SIG-M5 (cell line): ENCODE data around the gene ELAVL2.
"Not testable (repeated sequence)": the region's sequence is repeated elsewhere in the genome, so short reads cannot be mapped to it uniquely, and the experiment has no call there.

Experiments
- DNase-seq: peaks from one replicate; lab custom pipeline; 2025; lab: John Stamatoyannopoulos, UW

Gene ELAVL2

DNA sequence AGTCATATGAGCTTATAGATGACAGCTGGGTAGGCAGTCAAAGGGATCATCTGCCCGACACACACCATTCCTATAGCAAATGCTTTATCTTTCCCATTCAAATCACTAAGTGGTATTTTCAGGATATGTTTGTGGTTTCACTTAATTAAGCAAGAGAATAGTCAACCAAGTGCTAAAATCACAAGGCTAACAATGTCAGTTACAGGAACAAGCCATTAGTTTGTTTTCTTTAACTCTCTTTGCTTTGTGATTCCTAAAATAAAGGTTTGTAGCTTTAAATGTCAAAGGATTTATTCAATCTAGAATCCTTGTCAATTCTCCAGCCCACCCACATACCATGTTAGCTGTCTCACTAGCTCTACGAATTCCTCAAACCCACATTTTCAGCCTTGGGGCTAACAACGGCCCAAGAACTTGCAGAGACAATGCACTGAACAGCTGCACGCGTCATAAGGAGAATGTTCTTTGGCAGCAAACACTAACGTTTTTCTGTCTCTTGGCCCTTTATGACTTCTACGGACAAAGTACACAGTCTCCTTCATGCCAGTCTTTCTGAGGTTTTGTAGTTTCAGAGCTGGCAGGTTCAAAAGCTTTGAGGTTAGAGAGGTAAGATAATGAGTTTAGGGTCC, 56.6 kb downstream of the ELAVL2 start:
- DNase-seq, result no peak

DNA sequence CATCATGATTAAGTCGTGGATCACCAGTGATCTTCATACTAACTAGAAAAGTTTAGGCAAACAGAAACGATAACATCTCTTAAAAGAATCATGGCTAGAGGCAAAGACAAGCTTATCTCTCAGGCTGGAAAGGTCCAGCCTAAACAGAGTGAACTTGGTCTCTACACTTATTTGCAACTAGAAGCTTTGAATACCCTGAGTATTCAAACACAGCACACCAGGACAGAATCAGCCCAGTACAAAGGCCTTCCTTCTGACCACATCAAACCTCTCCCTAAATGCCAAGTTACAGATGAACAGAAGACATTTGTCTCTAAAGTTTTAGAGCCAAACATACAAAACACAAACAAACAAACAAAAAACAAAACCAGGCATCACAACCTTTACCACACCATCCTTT, 57.2 kb downstream of the ELAVL2 start:
- DNase-seq, result no peak

DNA sequence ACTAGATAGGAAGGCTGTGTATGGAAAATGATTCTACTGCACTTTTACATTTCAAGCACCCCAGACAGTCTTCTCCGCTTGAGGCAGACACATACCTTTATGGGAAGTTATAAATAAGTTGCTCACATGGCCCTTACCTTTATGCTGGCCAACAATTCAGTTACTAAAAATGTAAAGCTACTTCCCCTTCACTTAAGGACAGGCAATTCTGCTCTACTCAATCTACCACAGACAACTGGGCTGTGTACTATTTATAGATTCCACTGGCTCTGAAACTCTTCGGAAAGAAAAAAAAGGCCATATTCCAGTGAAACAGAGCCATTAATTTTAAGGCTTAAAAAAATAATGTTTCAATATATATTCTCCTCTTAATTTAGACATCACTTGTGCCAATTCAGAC, 59.4 kb downstream of the ELAVL2 start:
- no peak for DNase-seq

DNA sequence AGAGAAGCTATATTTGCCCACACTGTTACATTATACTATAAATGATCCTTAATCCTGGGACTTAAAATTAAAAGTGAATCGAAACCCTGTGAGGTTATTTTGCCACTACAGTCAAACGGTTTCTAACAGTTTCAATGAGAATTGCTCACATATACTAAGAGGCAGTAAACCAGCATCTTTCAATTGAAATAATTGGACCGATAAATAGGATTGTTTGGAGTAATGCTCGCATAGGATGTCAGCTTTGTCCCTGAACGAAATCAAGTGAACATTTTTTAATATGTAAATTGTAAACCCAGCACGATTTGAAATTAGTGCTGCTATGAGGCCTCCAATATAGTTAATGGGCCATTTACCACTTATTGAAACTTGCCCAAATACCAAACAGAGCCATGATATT, 60.5 kb downstream of the ELAVL2 start:
- no peak for DNase-seq

DNA sequence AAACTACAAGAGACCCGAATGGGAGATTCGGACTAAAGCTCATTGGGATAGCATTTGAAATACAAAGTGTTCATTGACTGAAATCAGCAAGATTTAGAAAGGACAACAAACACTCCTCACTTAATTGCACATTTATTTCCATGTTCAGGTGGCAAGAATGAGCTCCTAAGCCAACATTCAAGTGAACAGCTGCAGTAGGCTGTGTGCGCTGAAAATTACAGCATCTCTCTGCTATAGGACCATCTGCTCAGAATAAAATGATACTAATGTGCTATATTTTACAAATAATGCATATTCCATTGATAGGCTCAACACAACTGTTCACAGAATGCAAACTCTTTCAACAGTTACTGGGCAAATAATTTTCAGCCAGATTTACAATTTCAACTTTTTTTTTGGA, 61.8 kb downstream of the ELAVL2 start:
- no peak for DNase-seq

DNA sequence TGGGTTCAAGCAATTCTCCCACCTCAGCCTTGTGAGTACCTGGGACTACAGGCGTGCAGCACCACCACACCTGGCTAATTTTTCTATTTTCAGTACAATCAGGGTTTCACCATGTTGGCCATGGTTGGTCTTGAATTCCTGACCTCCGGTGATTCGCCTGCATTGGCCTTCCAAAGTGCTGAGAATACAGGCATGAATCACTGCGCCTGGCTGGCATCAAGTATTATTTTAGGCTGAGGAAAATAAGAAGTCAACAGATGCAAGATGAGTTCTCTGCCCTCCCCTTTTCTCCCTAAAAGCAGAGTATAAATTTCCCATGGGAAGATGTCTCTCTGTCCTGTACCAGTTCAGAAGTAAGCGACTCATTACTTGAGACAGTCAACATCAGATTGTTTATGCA, 71.5 kb downstream of the ELAVL2 start:
- no peak for DNase-seq

DNA sequence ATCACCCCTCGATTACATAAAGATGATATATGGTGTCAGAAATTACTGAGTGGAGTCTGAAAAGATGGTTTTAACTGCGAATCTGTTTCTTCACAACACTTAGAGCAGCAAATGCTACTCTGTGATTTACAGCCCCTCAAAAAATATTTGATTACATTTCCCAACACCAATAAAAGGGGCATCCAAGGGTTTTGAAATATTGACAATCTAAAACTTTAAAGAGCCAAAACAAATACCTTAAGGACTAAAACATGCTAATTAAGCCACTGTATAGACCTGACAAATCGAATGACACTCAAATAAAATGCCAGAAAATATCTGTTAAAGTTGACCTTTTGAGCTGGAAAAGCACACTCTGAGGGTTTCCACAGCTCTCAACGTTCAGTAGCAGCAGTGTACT, 73.2 kb downstream of the ELAVL2 start:
- DNase-seq, result no peak

DNA sequence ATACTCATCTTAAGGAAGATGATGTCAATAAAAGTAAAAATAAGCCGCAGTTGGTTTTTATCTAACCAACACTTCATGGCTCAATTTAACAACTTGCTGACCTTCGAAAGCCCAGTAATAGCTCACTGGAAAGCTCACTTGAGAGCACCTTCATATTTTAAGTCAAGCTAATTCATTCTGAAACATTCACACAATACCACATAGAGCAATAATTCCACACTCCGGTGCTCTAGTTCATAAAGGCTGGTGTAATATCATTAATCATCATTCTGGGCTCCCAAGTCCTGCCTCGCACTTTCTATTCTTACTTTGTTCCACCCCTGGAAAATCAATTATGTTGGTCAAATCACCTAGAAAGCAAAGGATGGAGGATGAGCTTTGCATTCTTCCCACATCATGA, 74.4 kb downstream of the ELAVL2 start:
- DNase-seq, result no peak

DNA sequence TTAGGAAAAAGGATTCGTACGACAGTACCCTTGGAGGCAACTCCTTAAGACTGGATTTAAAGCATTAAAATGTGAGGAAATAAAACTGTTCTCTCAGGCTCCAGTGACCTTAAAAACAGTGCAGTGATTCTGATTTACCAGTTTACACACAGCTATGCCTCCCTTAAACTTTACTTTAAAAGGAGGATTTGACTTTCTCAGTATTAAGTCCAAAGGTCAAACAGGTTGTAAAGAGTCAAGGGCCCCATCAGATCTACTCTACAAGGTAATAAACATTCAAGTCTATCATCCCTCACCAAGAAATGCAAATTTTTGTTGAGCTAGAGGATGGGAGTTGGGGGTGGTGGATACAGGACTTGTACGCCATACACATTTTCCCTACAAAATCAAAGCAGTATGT, 75.2 kb downstream of the ELAVL2 start:
- no peak for DNase-seq

DNA sequence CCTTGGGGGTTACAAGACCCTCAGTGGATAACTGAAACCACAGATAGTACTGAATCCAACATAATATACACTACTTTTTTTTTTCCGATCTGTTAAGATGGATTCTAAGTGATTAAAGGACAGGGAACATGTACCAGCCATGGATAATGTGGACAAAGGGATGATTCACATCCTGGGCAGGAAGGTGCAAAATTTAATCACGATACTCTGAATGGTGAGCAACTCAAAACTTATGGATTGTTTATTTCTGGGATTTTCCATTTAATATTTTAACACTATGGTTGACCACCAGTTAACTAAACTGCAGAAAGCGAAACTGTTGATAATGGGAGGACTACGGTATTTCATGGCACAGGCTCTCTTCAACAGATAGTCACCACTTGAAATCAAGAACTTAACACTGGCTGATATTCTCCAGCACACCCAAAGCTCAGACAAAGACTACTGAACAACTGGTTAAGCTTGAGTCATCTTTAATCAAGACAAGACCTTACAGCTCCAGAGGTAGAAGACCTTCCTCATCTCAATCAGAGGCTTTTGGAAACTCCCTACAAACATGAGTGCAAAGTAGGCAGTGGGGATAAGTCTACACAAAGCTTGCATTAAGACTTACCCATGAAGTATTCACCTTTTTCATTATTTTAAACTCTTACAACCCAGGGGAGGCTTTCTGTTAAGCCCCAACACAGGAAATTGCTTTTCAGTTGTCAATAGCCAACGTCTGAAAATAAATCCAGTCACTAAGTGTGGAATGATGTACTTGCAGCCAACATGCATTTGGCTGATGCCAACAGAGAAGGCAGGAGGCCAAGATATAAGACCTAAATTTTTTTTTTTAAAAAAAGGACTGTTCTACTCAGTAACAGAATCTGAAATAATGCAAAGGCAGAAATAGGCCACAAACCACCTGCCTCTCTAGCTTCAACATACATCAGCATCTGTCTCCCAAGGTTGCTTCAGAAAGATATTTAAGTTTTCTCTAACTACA, 78.7 kb downstream of the ELAVL2 start:
- no peak for DNase-seq

DNA sequence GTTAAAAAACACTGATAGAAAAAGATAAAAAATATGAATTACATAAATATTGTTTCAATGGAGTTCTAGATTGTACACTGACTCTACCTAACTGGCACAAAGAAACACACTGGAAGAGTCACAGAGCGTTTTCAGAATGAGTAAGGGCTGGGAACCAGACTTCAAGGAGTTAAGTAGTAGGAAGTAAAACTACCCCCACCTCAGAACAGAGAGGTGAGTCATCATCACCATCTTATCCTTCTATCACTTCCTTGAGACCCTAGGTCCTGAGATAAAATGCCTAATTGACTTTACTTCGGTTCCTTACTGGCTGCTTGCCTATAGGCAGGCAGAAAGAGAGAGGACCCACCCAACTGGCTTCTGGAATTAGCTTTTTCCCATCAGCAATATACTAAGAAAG, 79.7 kb downstream of the ELAVL2 start:
- DNase-seq, result no peak

DNA sequence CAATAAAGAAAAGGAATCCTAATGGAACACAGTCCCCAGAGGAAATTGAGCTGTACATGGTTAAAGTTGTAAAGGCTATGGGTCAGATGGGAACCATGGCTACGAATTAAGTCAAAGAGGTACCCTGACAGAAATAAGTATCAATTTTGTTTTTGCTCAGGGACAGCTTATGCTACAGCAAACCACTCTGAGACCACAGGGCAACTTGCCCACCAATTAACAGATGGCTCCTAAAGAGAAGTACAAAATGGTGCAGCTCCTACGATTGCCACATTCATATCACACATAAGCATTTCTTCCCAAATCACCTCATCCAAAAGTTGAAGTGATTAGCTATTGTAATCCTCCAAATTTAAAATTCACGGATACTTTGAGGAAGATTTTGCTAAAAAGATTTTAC, 83.0 kb downstream of the ELAVL2 start:
- DNase-seq, result no peak

DNA sequence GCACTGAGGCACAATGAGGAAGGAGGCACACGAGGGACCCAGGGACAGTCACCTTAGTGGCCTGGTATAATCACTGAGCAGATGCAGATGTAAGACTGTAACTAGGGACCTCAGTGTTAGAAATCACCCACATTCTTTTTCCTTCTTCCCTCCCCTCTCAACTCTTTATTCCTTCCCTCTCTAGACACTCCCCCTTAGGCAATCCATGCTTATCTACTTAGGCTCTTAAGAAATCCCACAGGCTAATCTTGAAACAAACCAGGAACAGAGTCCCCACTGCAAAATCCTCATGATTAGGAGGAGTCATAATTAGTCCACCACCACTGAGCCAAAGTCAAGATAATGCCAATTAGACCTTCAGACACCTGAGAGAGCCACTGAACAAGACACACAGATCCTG, 84.7 kb downstream of the ELAVL2 start:
- DNase-seq, result no peak

DNA sequence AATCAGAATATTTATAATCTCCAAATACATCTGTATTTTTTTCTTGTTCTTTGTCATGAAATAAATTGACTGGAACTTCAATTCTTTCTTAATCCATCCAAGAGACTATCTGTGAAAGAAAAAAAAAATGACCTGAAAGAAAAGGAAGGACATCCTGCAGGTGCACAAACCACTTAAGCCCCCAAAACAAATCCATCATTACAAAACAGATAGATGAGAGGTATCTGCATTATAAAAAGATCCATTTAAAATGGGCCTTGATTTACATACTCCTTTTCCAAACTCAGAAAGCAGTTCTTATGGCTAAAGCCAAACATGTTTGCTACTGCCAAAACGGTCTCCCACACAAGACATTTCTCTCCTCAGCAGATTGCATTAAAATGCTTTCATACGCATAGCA, 85.5 kb downstream of the ELAVL2 start:
- DNase-seq, result no peak

DNA sequence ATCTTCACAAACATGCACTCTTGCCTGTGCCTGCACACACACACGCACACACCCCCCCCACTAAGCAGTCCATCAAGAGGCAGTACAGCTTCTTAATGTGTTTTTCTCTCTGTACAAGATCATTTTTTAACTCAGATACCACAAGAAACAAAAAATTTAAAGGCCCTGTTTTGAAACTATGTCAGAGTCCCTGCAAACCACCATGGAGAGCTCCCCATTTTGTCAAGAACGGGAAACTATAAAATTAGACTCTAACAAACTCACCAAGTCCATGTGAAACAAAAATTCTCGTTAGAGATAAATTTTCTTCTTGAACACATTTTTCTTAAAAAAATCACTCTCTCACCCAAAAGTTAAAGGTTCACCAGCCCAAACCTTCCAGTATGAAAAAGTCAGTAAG, 86.3 kb downstream of the ELAVL2 start:
- no peak for DNase-seq

DNA sequence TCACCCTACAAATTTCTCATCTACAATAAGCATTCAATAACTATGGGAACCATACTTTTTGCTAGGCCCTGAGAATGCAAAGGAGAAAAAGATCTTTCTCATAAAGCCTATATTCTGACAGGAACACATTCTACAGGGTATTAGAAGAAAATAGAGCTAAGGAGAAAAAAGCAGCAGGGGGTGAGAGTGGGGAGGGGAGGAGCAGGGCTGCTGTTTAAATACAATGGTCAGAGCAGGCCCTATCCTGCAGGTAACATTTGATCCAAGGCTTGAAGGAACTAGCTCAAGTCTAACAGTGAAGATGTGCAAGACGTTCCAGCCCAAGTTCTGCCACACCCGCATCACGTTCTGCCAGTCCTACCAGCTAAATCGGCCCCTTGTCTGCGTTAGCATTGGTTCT, 89.7 kb downstream of the ELAVL2 start:
- no peak for DNase-seq

DNA sequence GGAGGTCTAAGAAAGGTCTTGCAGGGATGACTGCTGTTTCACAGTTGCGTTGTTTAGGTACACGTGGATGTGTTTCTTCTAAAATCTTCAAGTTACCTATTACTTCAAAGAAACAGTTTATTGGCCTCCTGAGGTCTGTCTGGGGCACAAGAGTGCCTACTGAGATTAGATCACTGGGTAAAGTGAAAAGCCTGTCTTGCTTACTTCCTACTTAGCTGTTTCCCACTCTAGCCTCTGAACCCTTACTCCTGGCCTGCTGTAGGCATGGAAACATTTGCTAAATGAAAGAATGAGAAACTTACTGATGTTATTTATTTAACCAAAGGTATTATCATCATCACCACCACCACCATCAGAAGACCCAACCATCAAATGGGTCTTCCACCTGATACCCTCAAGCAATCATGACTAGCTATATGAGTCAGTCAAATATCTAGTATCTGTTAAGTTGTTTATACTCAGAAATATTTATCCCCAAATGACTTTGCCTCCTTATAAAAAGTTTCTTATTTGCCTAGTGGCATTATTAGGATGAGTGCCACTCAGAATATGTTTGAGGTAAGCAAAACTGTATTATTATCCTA, 92.5 kb downstream of the ELAVL2 start:
- DNase-seq, result no peak

DNA sequence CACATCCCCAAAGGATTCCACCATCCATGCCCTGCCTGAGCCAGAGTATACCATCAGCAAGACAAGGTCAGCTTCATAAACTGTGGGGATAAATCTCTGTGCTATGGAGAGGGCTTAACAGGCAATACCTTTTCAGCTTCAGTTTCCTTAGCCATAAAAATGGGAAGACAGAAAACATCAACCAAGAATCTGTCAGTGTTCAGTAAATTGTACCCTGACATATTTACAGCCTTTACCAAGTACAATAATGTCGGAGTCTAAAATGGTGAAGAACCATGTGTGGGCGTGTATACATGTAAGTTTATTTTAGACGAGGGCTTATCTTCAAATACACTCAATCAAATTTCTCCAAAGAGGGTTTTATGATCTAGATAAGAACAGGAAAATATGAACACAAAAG, 94.7 kb downstream of the ELAVL2 start:
- DNase-seq, result no peak

DNA sequence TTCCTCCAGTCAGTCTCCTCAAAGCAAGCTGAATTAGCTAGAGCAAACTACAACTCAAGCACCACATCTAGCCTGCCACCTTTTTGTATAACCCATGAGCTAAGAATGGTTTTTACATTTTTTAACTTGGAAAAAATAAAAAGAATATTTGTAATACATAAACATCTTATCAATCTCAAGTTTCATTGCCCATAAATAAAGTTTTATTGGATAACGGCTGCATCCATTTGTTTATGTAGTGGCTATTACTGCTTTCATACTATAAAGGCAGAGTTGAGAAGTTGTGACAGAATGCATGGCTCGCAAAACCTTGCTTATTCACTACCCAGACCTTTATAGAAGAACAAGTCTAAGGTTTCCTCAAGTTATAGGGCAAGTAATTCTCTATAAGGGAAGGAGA, 95.7 kb downstream of the ELAVL2 start:
- no peak for DNase-seq

DNA sequence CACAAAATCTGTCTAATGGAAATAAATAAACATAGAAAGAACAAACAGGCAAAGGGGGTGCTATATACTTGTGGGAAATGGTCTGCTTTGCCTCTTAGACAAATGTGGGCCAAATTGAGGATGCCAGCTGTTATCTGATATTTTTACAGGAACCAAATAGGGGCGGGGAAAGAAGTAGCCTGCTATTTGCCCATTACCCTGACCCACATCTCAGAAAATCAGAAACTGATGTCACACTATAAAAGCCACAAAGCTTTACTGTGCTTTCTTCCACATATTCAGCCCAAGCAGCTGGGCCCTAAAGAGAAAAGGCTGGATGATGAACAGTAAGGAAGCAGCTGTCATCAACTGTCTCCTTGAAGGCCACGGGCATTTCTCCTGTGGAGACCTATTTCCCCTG, 97.3 kb downstream of the ELAVL2 start:
- no peak for DNase-seq

DNA sequence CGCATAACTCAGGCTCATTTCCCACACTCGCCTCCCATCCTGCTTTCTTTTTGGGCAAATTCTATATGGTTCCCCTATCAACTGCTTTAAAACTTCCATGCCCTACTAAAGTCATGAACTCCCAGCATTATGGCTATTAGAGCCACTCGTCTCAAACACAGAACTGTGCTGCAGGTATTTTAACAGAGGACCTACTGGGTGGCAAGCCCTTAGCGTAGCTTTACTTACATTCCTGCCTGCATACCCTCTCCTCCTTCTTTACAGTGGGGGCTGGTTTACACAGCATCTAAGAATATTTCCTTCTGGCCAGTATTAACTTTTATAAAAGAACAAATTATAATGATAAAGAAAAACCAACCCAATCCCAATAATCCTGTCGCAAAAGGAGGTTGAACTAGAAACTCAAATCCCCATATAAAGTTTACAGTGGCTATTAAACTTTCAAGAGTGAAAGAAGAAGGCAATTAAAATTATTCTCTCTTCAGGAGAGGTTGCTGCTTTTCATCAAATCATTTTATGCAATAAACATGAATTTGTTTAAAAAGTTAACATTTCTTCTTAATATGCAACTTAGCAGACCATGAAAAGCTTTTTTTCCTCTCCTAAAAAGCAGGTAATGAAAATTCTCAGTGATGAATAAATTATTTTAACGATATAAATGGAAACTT, 100.6 kb downstream of the ELAVL2 start:
- no peak for DNase-seq

DNA sequence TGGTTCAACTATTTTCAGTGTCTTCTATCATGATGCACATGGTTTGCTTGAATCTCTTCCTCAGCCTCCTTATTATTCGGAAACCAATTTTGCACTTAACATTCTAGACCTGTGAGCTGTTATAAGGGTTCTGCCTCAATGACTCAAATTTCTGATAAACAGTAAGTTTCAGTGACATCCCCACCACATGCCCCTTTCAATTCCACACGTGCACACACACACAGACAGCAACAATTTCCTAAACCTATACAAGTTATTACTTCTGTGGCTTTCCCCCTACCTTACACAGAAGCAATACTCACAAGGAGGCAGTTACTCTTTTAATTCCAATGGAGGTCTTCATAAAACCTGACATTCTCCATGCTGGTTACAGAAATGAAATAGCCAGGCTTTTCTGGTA, 102.4 kb downstream of the ELAVL2 start:
- DNase-seq, result no peak

DNA sequence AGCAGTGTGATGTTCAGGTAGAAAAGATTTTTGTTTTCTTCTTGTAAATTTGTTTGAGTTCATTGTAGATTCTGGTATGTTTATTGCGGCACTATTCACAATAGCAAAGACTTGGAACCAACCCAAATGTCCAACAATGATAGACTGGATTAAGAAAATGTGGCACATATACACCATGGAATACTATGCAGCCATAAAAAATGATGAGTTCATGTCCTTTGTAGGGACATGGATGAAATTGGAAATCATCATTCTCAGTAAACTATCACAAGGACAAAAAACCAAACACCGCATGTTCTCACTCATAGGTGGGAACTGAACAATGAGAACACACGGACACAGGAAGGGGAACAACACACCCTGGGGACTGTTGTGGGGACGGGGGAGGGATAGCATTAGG, 103.0 kb downstream of the ELAVL2 start:
- not testable (repeated sequence) for DNase-seq
